ENCODE data around the gene PTCH1.

PTCH1 gene

DNA sequence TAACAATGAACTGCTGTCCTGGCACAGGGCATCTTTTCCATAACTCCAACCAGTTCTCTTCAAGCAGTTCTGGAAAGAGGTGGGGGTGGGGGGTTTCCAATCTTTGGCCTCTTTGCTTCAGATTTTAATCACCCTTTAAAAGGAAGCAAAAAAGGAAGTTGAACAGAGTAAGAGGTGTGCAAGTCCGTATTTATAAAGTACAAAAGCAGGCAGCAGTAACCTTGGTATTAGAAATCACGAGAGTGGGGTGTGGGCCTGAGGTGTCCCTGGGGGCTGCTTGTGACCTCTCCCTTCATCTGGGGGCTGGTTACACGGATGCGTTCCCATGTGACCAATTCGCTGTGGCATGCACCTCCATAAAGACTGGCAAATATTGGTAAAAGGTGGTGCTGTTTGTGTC is 70.5 kb downstream of the PTCH1 start:
- in situ Hi-C loops (cut with HindIII; ENCODE audit: low sequenced_read_pairs): no loop called here

DNA sequence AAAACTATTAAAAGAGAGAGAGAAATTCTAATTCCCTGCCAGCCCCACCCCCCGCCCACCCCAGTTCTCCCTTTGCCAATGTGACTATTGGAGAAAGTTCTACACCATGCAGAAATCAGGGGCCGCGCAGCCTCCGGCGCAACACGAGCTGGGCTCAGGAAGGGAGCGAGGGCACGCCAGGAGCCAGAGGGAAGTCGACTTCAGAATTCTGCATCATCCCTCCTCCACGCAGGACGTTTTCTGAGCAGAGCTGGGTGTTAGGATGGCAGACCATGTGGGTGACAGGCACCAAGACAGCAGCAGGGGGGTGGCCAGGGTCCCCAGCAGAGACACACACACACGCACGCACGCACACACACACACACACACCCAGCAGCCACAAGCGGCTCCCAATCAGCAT is 72.6 kb downstream of the PTCH1 start:
- in situ Hi-C loops (cut with HindIII; ENCODE audit: low sequenced_read_pairs): no loop called here

DNA sequence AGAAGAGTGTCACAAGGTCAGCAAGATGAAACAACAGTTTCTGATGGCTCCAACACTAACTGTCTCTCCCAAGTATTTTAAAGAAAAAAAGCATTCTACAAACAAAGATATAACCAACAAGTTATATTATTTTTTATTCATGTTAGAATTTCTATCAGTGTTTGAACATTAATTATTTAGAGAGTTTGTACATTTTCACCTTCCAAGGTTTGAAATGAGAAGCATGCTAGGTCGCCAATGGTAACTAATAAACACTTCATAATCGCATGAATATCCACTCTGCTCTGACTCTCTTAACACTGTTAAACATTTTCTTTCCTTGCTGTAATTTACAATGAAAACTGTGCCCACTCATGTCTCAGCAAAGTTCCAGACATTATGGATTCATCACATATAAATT is 73.5 kb downstream of the PTCH1 start:
- in situ Hi-C loops (cut with HindIII; ENCODE audit: low sequenced_read_pairs): no loop called here

DNA sequence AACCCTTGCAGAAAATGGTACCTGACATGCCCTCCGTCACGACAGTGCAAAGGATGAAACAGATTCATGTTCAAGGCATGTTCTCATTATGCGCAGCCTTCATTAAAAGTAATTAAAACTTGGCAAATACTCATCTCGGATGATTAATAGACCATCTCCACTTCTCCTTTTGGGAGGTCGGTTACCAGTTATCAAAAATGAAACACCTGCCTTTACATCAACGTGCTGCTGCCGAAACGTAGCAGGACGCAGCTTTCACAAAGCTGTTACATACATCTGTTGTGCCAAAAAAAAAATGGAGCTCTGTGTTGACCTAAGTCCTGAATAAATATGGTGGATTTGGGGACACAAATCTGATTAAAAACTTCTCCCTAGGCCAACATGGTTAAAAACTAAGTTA is 75.7 kb downstream of the PTCH1 start:
- in situ Hi-C loops (cut with HindIII; ENCODE audit: low sequenced_read_pairs): no loop called here

DNA sequence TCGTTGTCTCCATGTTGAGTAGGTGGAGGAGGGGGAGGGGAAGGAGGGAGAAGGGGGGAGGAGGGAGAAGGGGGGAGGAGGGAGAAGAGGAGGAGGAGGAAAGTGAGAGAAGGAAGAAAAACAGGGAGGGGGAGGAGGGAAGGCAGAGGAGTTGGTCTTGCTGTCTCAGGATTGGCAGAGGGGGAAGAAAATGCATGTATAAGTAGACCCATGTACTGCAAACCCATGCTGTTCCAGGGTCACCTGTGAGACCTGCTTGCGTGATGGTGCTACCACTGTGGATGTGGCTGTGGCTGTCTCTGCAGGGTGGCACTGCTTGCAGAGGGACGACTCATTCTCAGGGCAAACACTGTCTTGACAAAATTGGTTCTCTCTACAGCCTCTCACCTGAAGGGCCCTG is 76.3 kb downstream of the PTCH1 start:
- in situ Hi-C loops (cut with HindIII; ENCODE audit: low sequenced_read_pairs): no loop called here

DNA sequence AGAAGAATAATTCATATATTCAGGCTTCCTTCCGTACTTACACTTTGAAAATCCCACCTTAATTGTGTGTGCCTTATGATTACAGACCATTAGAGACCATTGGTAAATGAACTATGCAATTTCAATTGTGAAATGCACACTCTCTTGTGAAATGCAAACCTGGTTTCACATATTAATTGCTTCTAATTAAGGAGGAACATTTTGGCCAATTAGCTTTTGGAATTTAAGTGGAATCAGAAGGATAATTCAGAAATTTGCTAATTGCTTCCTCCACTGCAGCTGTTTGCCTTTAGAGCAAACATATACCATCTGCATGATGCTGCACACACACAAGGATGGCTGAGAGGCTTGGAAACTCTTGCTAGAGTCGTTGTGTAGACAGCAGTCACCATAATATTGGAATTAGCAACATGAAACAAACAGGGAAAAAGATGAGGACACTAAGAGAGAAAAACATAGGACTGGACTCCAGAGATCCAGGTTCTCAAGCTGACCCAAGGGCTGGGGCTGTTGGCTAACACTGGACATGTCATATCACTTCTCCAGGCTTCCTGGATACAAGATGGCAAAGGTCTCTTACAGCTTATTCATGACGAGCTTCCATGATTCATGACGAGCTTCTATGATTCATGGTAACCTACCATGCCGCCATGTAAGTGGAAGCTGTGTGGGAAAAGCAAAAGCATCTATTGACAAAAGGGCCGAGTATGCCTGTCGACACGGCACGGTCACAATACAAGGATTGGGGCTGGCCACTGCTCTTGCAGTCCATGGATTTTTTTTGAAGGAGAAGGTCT is 78.0 kb downstream of the PTCH1 start:
- in situ Hi-C loops (cut with HindIII; ENCODE audit: low sequenced_read_pairs): no loop called here

DNA sequence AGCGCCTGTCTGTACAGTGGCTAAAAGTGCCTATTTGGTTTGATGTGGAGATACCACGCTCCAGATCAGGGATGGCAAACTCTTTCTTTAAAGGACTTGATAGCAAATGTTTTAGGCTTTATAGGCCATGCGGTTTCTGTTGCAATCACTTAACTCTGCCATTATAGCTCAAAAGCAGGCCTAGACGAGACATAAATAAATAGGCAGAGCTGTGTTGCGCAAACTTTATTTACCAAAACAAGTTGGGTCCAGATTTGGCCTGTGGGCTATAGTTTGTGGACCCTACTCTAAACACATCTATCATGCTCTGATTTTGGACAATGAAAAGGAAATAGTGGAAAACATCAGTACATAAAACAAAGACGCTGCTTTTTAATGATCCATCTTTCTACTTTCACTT is 79.2 kb downstream of the PTCH1 start:
- in situ Hi-C loops (cut with HindIII; ENCODE audit: low sequenced_read_pairs): no loop called here

DNA sequence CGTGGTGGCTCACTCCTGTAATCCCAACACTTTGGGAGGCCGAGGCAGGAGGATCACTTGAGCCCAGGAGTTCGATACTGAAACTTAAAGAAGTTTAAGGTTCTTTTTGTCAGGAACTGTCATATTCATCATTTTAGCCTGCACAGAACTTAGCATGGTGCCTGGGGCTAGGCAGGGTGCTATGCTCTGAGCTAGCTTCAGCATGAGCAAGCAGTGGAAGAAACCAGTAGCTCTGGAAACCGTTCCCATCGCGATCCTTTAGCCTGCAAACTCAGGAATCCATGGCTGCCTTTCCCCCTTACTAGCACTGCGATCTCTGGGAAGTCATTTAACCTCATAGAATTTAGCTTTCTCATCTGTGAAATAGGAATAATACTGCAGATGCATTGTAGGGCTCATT is 80.4 kb downstream of the PTCH1 start:
- in situ Hi-C loops (cut with HindIII; ENCODE audit: low sequenced_read_pairs): no loop called here

DNA sequence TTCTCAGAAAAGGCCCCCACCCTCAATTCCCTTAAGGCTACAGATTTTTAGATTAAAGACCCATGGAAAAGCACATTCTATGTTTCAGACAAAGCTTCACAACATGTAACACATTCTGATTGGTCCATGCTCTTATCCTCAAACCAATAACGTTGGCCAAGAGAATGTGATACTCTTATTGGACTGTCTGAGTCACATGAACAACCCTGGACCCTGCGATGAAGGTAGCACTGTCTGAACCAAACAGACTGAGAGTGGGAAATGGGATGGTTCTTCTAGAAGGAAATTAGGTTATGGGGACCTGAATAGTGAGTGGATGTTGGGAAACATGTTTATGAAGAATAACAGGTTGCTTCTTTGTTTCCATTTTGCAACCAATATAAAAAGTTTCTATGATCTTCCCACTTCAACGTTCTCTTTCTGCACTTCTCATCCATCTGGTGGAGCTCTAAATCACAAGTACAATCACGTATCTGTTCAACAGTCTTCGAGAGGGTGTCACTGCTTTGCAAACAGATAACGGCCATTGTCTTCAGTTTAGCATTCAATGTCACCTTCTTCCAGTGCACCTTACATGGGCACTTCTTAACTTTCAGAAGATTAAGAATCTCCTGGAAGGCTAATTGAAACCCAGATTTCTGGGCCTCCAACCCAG is 81.6 kb downstream of the PTCH1 start:
- in situ Hi-C loops (cut with HindIII; ENCODE audit: low sequenced_read_pairs): no loop called here

DNA sequence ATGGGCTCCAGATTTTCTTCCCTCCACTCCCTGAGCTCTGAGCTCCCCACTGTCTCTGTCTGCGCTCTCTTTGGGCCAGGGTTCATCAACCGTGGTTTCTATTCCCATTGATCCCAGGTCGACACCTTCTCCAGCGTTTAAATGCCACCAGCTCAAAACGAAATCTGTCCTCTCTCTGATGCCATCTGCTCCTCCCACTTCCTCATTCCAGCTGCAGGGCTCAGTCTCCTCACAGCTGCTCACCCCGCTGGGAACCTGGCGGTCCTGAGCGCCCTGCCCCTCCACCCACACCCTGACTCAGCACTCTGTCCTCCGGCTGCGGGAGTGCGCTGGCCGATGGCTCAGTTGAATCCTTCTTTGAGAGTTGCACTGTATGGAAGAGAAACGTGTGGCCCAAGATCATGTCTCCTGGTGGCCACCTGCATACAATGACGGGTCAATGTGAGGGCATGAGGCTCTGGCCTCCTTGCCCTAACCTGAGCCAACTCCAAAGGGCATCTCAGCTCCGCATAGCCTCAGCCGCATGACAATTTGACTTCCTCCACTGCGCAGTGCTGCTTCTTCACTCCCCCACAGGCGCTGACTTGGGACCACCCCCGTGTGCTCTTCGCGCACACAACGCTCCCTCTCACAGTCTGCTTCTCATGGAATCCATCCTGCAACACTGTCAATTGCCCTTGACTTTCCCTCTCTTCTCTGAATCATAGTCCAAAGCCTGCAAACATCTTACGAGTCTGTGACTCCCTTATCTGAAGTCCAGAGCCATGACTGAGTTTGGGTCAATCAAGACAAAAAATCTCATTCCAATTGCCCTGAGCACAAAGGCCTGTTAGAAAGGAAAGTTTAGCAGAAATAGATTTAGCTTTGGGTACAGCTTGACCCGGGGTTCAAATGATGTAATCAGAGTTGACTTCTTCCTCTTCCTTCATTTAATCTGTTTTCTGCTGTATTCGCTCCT is 82.4 kb downstream of the PTCH1 start:
- in situ Hi-C loops (cut with HindIII; ENCODE audit: low sequenced_read_pairs): no loop called here

DNA sequence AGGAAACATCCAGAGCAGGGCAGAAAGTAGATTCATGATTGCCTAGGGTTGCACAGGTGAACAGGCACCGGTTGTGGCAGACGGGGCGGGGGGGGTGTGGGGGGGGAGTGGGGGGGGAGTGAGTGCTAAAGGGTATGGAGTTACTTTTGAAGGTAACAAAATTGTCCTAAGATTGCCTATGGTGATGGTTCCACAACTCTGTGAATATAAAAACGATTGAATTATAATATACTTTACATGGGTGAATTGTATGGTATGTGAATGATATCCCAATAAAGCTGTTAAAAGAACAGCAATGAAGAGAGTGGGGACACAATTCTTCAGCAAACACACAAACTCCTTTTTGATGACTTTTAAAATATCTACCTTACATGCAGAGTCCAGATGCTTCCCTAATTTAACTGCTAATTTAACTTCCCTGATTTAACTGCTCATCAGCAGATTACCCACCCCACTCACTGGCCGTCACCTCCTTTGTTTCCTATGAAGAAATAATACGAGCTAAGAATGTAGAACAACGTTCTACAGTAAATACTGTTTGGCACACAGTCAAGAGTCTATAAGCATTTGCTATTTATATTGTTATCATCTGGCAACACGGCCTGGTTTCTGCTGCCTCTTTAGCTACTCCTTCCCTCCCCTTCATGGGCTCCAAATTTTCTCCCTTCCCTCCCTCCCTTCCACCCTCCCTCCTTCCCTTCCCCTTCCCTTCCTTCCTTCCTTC is 83.5 kb downstream of the PTCH1 start:
- in situ Hi-C loops (cut with HindIII; ENCODE audit: low sequenced_read_pairs): no loop called here

DNA sequence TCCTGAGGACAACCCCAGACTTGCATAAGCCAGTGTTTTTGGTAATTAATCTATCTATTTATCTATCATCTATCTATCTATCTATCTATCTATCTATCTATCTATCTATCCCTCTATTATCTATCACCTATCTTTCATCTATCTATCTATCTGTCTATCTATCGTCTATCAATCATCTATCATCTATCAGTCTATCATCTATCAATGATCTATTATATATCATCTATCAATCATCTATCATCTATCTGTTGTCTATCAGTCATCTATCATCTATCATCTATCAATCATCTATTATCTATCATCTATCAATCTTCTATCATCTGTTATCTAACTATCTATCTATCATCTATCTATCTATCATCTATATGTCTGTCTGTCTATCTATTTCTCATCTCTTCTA is 85.5 kb downstream of the PTCH1 start:
- in situ Hi-C loops (cut with HindIII; ENCODE audit: low sequenced_read_pairs): no loop called here

DNA sequence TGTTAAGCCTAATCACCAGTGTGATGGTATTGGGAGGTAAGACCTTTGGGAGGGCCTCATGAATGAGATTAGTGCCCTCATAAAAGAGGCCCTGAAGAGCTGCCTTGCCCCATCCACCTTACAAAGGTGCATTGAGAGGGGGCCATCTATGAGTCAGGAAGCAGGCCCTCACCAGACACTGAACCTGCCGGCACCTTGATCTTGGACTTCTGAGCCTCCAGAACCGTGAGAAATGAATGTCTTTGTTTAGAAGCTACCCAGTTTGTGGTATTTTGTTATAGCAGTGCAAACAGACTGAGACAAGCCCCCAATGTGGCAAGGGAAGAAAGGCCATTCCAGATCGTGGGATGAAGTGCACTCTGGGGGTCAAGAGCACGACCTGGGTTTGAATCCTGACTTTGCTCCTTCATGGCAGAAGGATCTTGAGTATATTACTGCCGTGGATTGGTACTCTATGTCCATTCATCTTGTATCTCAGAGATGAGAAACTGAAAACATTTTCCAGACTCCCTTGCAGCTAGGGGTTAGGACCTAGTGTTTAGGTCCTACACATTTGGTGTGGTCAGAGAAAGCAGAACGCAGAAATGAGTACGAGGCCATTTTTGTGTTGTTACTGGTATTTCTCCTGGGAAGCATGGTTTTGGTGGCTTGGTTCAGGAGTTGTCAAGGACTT is 86.7 kb downstream of the PTCH1 start:
- in situ Hi-C loops (cut with HindIII; ENCODE audit: low sequenced_read_pairs): no loop called here

DNA sequence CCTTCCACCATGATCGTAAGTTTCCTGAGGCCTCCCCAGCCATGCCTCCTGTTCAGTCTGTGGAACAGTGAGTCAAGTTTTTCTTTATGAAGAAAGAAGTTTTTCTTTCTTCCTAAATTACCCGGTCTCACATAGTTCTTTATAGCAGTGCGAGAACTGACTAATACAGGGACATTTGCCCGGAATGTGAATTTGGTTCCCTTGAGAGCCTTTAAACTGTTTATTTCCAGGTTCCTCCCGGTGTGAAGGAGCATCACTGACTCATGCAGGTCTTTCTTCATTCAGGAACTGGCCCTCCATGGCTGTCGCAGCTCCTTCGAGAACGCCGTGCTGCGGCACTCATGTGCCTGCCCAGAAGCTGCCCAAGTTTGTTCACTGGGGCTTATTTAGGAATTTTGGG is 87.7 kb downstream of the PTCH1 start:
- in situ Hi-C loops (cut with HindIII; ENCODE audit: low sequenced_read_pairs): no loop called here

DNA sequence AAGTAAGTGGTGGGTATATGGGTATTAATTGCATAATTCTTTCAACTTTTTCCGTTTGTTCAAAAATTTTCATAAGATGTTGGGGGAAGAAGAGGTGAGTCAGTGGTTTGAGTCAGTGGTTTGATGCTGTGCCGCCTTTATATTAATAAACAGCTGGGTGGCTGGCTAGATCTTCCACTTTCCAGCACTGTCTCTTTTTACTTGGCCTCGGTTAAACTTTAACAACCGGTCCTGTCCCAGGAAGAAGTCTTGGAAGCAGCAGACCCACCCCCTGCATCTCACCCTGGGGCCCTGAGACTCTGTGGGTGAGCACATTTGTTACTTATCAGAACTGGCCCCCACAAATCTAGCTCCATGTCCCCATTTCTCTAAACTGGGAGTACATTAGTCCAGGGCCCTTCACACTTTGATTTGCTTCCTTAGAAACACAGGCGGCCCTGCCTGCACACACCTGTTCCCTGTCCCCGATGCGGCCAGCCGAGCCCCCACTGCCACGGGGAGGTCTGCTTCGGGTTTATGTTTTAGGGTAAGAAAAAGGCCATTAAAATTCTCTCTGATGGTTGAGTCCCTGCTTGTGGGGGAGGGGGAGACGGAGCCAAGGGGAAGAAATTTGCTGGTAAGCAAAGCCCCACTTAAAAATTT is 90.7 kb downstream of the PTCH1 start:
- in situ Hi-C loops (cut with HindIII; ENCODE audit: low sequenced_read_pairs): no loop called here

DNA sequence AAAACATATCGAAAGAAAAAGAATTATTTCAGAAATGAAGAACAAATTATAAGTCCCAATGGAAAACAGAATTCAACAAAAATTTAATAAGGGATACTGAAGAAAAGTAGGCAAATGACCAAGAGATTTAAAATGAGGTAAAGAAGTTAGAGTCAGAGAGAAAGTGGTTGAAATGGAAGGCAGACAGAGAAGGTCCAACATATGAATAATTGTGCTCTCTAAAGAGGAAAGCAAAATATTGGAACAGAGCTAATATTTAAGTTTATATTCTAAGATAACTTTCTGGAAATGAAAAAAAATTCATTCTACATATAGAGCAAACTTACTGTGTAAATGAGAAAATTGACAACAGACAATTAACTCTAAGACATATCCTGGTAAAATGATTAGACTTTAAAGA is 94.1 kb downstream of the PTCH1 start:
- in situ Hi-C loops (cut with HindIII; ENCODE audit: low sequenced_read_pairs): no loop called here

DNA sequence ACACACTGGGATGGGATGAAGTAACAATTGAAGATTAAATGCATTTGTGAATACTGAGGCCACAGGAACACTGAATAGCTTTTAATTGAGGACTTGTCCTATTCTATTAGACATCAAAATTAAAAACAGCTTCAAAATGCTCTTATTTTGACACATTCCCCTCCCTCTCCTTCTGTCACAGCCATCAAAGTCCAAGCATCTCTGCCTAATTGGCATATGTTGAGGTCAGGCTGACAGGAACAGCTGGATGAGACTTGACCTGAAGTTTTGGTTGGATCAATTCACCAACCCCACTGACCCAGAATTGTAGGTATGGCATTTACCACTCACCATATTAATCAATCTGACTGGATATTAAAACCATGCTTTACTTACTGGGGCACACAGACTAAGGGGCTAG is 96.3 kb downstream of the PTCH1 start:
- in situ Hi-C loops (cut with HindIII; ENCODE audit: low sequenced_read_pairs): no loop called here

DNA sequence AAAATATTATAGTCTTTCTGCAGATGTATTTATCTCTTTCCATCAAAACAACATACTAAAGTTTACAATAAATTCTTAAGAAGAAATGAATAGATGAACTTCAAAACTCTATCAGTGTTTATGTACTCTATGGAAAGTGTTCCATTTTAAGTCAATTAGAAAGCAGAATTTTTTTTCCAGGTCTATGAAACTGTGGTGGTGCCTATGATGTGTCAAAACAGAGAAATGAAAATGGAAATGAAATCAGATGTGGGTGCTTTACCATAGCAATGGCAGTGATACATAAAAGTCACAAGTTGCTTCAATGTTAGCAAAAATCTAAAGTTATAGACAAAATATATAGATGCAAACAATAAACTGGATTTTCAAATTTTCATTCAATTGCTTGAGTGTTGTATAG is 97.3 kb downstream of the PTCH1 start:
- in situ Hi-C loops (cut with HindIII; ENCODE audit: low sequenced_read_pairs): no loop called here

DNA sequence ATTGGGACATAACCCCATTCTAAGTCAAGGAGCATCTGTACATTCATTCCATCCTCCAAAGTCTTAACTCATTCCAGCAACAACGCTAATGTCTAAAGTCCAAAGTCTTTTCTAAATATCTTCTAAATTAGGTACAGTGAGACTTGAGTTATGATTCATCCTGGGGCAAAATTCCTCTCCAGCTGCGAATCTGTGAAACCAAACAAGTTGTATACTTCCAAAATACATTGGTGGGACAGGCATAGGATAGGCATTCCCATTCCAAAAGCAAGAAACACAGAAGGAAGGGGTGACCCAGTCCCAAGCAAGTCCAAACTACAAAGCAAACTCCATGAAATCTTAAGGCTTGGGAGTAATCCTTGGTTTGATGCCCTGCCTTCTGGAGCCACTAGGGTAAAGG is 101.6 kb downstream of the PTCH1 start:
- in situ Hi-C loops (cut with HindIII; ENCODE audit: low sequenced_read_pairs): no loop called here

DNA sequence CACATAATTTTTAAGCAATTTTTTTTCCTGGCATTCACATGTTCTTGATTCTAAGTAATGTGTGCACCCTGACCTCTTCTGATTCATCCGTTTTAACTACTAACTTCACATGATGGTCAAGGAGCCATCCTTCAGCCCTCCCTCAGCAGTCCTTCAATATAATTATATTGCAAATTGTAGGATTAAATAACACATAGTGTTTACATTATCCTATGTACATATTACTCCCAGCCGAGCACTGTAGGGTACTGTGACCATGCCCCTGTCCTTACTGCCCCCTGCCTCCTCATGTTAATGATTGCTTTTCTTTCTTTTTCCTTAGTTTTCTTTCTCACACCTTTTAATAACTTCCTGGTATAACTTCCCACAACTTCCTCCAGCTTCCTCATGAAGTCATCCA is 103.0 kb downstream of the PTCH1 start:
- in situ Hi-C loops (cut with HindIII; ENCODE audit: low sequenced_read_pairs): no loop called here

Data from DLD1 (cell line).